ENCODE results near the gene PTPRD.

PTPRD gene

GRCh38 chr9:10260501-10260900, 352.3 kb downstream of the PTPRD start:
- DNase-seq = no peak

GRCh38 chr9:10259668-10260067, 353.1 kb downstream of the PTPRD start:
- DNase-seq = no peak

- no peak for DNase-seq
Measured at GRCh38 chr9:10255758-10256157, 357.0 kb downstream of the PTPRD start.

- no peak for DNase-seq
Measured at GRCh38 chr9:10254338-10254737, 358.5 kb downstream of the PTPRD start.

GRCh38 chr9:10253341-10253740, 359.5 kb downstream of the PTPRD start:
- no peak for DNase-seq

GRCh38 chr9:10252174-10252573, 360.6 kb downstream of the PTPRD start:
- DNase-seq = no peak

- DNase-seq = no peak
Measured at GRCh38 chr9:10251490-10251889, 361.3 kb downstream of the PTPRD start.

- no peak for DNase-seq
Measured at GRCh38 chr9:10250219-10250618, 362.6 kb downstream of the PTPRD start.

- no peak for DNase-seq
Measured at GRCh38 chr9:10248890-10249289, 363.9 kb downstream of the PTPRD start.

GRCh38 chr9:10242255-10242654, 370.5 kb downstream of the PTPRD start:
- DNase-seq = no peak

- DNase-seq = no peak
Measured at GRCh38 chr9:10238087-10238486, 374.7 kb downstream of the PTPRD start.

GRCh38 chr9:10237584-10237983, 375.2 kb downstream of the PTPRD start:
- no peak for DNase-seq

- DNase-seq = no peak
Measured at GRCh38 chr9:10236161-10236560, 376.6 kb downstream of the PTPRD start.

- DNase-seq = no peak
Measured at GRCh38 chr9:10235376-10235775, 377.4 kb downstream of the PTPRD start.

GRCh38 chr9:10232352-10232930, 380.4 kb downstream of the PTPRD start:
- DNase-seq = no peak

GRCh38 chr9:10230512-10230911, 382.3 kb downstream of the PTPRD start:
- DNase-seq = no peak

- DNase-seq = no peak
Measured at GRCh38 chr9:10228082-10228481, 384.7 kb downstream of the PTPRD start.

GRCh38 chr9:10226996-10227395, 385.8 kb downstream of the PTPRD start:
- DNase-seq = no peak

GRCh38 chr9:10212702-10213101, 400.1 kb downstream of the PTPRD start:
- no peak for DNase-seq

GRCh38 chr9:10208691-10209069, 404.1 kb downstream of the PTPRD start:
- DNase-seq = no peak

GRCh38 chr9:10204276-10204675, 408.5 kb downstream of the PTPRD start:
- DNase-seq = no peak

- no peak for DNase-seq
Measured at GRCh38 chr9:10173561-10173960, 439.2 kb downstream of the PTPRD start.

GRCh38 chr9:10172476-10172875, 440.3 kb downstream of the PTPRD start:
- DNase-seq = no peak

GRCh38 chr9:10168241-10168640, 444.6 kb downstream of the PTPRD start:
- no peak for DNase-seq

GRCh38 chr9:10148796-10149195, 464.0 kb downstream of the PTPRD start:
- no peak for DNase-seq
